K562 (cell line): ENCODE results near the gene LRRTM2. TPM values are rescaled to one million over a fixed set of nuclear protein-coding genes. Genes with fewer than 3 reads are reported as not detected.

ENCODE experiments used
- NEUROD1 ChIP-seq: fragments of 150-350 bp; IDR thresholded peaks from 2 replicates; pipeline ENCODE4 v1.6.1; 2014; ENCODE audit warnings: borderline replicate concordance, low read length, low read depth; ENCODE audit not compliant: partially characterized antibody
- TAF9B ChIP-seq: fragments of 450-650 bp; IDR thresholded peaks from 2 replicates; pipeline ENCODE4 v1.6.1; 2018; ENCODE audit warnings: mild to moderate bottlenecking; ENCODE audit not compliant: partially characterized antibody
- polyA plus RNA-seq, 8 experiments: library from polyadenylated mRNA; depleted of rRNA in 4 of 8; stranded (reverse) in 5 of 8; unstranded in 3 of 8; fragments of >200 nt; fragmentation: Nextera tagmentation in 2 of 8; fragmentation: Illumina TruSeq in 1 of 8; extraction: Ambion mirVana in 2 of 8; extraction: Trizol in 1 of 8; gene quantifications; 2 replicates each; pipeline versions ENCODE4 v1.2.1 to v1.2.3, GENCODE V29; 2011 to 2014; ENCODE audit warnings: inconsistent platforms in 1 of 8, missing spikeins in 1 of 8
- total RNA-seq, 7 experiments: library from RNA; depleted of rRNA in 6 of 7; stranded (reverse); fragments of >200 nt in 6 of 7; fragmentation: Illumina TruSeq in 2 of 7; extraction: Trizol in 2 of 7; gene quantifications; 2 replicates each; pipeline versions ENCODE4 v1.2.1 to v1.2.3, GENCODE V29; 2011 to 2021; ENCODE audit warnings: low replicate concordance in 1 of 7
- TF ChIP-seq, protein P1 (sequence below): fragments of 200-600 bp; sonication (generic); IDR thresholded peaks from one replicate; pipeline ENCODE4 v1.6.1; 2012; ENCODE audit warnings: mild to moderate bottlenecking, low read depth, low read length, inconsistent platforms
- TF ChIP-seq, protein P2 (sequence below): IDR thresholded peaks from 2 replicates; pipeline ENCODE4 v1.6.1; 2011; ENCODE audit warnings: borderline replicate concordance, low read depth, mild to moderate bottlenecking, moderate library complexity, low read length; ENCODE audit not compliant: insufficient read depth, poor library complexity, severe bottlenecking
- TF ChIP-seq, protein P3 (sequence below): sonication (generic); formaldehyde crosslinking; IDR thresholded peaks from 2 replicates; pipeline ENCODE4 v1.8.0; 2022; ENCODE audit warnings: mild to moderate bottlenecking, missing genetic modification reagents

LRRTM2 gene
- total and polyA plus RNA-seq, 9 of the 15 experiments (the other 6 are each of a cell fraction or from before 2014, with no cell fraction given): under 0.01 to 0.07 (median 0.03) TPM; not detected in 4

DNA sequence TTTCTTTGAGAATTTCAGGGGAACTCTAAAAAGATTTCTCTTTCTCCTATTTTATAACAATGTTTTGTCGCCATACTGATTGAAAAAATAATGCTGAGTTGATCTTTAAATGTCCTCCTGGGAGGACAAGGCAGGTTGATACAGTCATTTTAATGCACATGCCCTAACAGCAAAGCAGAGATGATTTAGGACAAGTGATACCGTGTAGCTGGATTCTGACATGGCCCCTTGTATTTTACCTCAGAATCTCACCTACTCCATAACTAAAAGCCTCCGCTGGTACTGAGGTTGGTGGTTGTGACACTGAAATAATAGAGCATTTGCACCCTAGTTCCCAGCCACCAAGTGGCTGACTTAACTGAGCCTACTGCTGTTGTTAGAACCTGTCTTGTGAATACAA is 811 bp upstream of the LRRTM2 start (continued):
- TF ChIP-seq, protein P1, sequence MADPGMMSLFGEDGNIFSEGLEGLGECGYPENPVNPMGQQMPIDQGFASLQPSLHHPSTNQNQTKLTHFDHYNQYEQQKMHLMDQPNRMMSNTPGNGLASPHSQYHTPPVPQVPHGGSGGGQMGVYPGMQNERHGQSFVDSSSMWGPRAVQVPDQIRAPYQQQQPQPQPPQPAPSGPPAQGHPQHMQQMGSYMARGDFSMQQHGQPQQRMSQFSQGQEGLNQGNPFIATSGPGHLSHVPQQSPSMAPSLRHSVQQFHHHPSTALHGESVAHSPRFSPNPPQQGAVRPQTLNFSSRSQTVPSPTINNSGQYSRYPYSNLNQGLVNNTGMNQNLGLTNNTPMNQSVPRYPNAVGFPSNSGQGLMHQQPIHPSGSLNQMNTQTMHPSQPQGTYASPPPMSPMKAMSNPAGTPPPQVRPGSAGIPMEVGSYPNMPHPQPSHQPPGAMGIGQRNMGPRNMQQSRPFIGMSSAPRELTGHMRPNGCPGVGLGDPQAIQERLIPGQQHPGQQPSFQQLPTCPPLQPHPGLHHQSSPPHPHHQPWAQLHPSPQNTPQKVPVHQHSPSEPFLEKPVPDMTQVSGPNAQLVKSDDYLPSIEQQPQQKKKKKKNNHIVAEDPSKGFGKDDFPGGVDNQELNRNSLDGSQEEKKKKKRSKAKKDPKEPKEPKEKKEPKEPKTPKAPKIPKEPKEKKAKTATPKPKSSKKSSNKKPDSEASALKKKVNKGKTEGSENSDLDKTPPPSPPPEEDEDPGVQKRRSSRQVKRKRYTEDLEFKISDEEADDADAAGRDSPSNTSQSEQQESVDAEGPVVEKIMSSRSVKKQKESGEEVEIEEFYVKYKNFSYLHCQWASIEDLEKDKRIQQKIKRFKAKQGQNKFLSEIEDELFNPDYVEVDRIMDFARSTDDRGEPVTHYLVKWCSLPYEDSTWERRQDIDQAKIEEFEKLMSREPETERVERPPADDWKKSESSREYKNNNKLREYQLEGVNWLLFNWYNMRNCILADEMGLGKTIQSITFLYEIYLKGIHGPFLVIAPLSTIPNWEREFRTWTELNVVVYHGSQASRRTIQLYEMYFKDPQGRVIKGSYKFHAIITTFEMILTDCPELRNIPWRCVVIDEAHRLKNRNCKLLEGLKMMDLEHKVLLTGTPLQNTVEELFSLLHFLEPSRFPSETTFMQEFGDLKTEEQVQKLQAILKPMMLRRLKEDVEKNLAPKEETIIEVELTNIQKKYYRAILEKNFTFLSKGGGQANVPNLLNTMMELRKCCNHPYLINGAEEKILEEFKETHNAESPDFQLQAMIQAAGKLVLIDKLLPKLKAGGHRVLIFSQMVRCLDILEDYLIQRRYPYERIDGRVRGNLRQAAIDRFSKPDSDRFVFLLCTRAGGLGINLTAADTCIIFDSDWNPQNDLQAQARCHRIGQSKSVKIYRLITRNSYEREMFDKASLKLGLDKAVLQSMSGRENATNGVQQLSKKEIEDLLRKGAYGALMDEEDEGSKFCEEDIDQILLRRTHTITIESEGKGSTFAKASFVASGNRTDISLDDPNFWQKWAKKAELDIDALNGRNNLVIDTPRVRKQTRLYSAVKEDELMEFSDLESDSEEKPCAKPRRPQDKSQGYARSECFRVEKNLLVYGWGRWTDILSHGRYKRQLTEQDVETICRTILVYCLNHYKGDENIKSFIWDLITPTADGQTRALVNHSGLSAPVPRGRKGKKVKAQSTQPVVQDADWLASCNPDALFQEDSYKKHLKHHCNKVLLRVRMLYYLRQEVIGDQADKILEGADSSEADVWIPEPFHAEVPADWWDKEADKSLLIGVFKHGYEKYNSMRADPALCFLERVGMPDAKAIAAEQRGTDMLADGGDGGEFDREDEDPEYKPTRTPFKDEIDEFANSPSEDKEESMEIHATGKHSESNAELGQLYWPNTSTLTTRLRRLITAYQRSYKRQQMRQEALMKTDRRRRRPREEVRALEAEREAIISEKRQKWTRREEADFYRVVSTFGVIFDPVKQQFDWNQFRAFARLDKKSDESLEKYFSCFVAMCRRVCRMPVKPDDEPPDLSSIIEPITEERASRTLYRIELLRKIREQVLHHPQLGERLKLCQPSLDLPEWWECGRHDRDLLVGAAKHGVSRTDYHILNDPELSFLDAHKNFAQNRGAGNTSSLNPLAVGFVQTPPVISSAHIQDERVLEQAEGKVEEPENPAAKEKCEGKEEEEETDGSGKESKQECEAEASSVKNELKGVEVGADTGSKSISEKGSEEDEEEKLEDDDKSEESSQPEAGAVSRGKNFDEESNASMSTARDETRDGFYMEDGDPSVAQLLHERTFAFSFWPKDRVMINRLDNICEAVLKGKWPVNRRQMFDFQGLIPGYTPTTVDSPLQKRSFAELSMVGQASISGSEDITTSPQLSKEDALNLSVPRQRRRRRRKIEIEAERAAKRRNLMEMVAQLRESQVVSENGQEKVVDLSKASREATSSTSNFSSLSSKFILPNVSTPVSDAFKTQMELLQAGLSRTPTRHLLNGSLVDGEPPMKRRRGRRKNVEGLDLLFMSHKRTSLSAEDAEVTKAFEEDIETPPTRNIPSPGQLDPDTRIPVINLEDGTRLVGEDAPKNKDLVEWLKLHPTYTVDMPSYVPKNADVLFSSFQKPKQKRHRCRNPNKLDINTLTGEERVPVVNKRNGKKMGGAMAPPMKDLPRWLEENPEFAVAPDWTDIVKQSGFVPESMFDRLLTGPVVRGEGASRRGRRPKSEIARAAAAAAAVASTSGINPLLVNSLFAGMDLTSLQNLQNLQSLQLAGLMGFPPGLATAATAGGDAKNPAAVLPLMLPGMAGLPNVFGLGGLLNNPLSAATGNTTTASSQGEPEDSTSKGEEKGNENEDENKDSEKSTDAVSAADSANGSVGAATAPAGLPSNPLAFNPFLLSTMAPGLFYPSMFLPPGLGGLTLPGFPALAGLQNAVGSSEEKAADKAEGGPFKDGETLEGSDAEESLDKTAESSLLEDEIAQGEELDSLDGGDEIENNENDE: no peak
- no peak for TF ChIP-seq TAF9B
- TF ChIP-seq, protein P2, sequence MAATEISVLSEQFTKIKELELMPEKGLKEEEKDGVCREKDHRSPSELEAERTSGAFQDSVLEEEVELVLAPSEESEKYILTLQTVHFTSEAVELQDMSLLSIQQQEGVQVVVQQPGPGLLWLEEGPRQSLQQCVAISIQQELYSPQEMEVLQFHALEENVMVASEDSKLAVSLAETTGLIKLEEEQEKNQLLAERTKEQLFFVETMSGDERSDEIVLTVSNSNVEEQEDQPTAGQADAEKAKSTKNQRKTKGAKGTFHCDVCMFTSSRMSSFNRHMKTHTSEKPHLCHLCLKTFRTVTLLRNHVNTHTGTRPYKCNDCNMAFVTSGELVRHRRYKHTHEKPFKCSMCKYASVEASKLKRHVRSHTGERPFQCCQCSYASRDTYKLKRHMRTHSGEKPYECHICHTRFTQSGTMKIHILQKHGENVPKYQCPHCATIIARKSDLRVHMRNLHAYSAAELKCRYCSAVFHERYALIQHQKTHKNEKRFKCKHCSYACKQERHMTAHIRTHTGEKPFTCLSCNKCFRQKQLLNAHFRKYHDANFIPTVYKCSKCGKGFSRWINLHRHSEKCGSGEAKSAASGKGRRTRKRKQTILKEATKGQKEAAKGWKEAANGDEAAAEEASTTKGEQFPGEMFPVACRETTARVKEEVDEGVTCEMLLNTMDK: no peak
- TF ChIP-seq, protein P3, sequence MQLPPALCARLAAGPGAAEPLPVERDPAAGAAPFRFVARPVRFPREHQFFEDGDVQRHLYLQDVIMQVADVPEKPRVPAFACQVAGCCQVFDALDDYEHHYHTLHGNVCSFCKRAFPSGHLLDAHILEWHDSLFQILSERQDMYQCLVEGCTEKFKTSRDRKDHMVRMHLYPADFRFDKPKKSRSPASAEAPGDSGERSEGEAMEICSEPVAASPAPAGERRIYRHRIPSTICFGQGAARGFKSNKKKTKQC (CRISPR knock-in tag): no peak
- no peak for TF ChIP-seq NEUROD1
